ENCODE data around the gene SPI1.

Gene SPI1

GRCh38 chr11:47328449-47329390 lies 49.6 kb downstream of the SPI1 start:
- DNase-seq: peak in 2 of 3 donors; percentile 6 to 8
- Histone ChIP-seq H3K27me3 (replicated peaks in 2 of 5; ENCODE audit: control insufficient read depth in 4 of 5, insufficient read depth in 5 of 5, low read length in 4 of 5) (no peaks in the 10 kb centered on the region), H3K9me3 (ENCODE audit: control extremely low read depth in 1 of 5, control insufficient read depth in 4 of 5, insufficient read depth in 2 of 5, low read depth in 1 of 5, low read length in 4 of 5) (no peaks in the 10 kb centered on the region), H3K4me1 (ENCODE audit: control extremely low read depth in 1 of 4, control insufficient read depth in 4 of 4, insufficient read depth in 4 of 4, low read length in 3 of 4) (peaks cover 0 to 13% (median 6%) of the 10 kb centered on the region in 4 experiments), H3K4me3 (ENCODE audit: control insufficient read depth in 1 of 7, extremely low read depth in 1 of 7, insufficient read depth in 4 of 7, low read depth in 2 of 7, low read length in 6 of 7) (no peak overlapping the region), H3K36me3 (ENCODE audit: control insufficient read depth in 4 of 4, insufficient read depth in 4 of 4, low read length in 3 of 4) (peaks cover 0 to 58% (median 14%) of the 10 kb centered on the region in 4 experiments), H3K27ac (ENCODE audit: insufficient read depth in 1 of 2, low read depth in 1 of 2, low read length in 2 of 2, poor library complexity in 1 of 2, severe bottlenecking in 2 of 2) (no peak overlapping the region)
- CTCF ChIA-PET: interaction anchor here (1.0 to 2.2 kb wide), 2 partner anchors 8 to 126 kb away, joined by 5 read pairs; no protein-coding TSS in a partner anchor
- WGBS (ENCODE audit: insufficient coverage): 97% methylated on average over 26 of the region's 29 CpGs
- POLR2A ChIA-PET: no interaction called here

GRCh38 chr11:47327949-47328348 lies 50.4 kb downstream of the SPI1 start:
- POLR2A ChIA-PET: no interaction called here
- Histone ChIP-seq H3K4me3 (ENCODE audit: control insufficient read depth in 1 of 7, extremely low read depth in 1 of 7, insufficient read depth in 4 of 7, low read depth in 2 of 7, low read length in 6 of 7) (no peak overlapping the region), H3K9me3 (ENCODE audit: control extremely low read depth in 1 of 5, control insufficient read depth in 4 of 5, insufficient read depth in 2 of 5, low read depth in 1 of 5, low read length in 4 of 5) (no peaks in the 10 kb centered on the region), H3K27me3 (replicated peaks in 2 of 5; ENCODE audit: control insufficient read depth in 4 of 5, insufficient read depth in 5 of 5, low read length in 4 of 5) (no peaks in the 10 kb centered on the region), H3K4me1 (ENCODE audit: control extremely low read depth in 1 of 4, control insufficient read depth in 4 of 4, insufficient read depth in 4 of 4, low read length in 3 of 4) (peaks cover 0 to 13% (median 6%) of the 10 kb centered on the region in 4 experiments), H3K27ac (ENCODE audit: insufficient read depth in 1 of 2, low read depth in 1 of 2, low read length in 2 of 2, poor library complexity in 1 of 2, severe bottlenecking in 2 of 2) (no peak overlapping the region), H3K36me3 (ENCODE audit: control insufficient read depth in 4 of 4, insufficient read depth in 4 of 4, low read length in 3 of 4) (peaks cover 0 to 58% (median 15%) of the 10 kb centered on the region in 4 experiments)
- DNase-seq: no peak
- WGBS (ENCODE audit: insufficient coverage): 98% methylated on average over 4 of the region's 5 CpGs
- CTCF ChIA-PET: interaction anchor here (1.0 kb wide), 1 partner anchor 9 kb away, joined by 5 read pairs; no protein-coding TSS in a partner anchor

- peaks cover 0 to 13% (median 6%) of the 10 kb centered on the region in 4 experiments for H3K4me1 ChIP-seq (ENCODE audit: control extremely low read depth in 1 of 4, control insufficient read depth in 4 of 4, insufficient read depth in 4 of 4, low read length in 3 of 4)
- H3K9me3 ChIP-seq (ENCODE audit: control extremely low read depth in 1 of 5, control insufficient read depth in 4 of 5, insufficient read depth in 2 of 5, low read depth in 1 of 5, low read length in 4 of 5): no peaks in the 10 kb centered on the region
- H3K27ac ChIP-seq (ENCODE audit: insufficient read depth in 1 of 2, low read depth in 1 of 2, low read length in 2 of 2, poor library complexity in 1 of 2, severe bottlenecking in 2 of 2): no peak overlapping the region
- H3K36me3 ChIP-seq (ENCODE audit: control insufficient read depth in 4 of 4, insufficient read depth in 4 of 4, low read length in 3 of 4): peaks cover 2 to 61% (median 15%) of the 10 kb centered on the region in 4 experiments
- 95% methylated on average over 12 of the region's 13 CpGs for WGBS (ENCODE audit: insufficient coverage)
- ChIA-PET CTCF (interaction anchor here (0.9 to 1.8 kb wide), 4 partner anchors 21 to 87 kb away, joined by 3 to 4 read pairs (median 4); no protein-coding TSS in a partner anchor), POLR2A (interaction anchor here (0.5 kb wide), 1 partner anchor 131 kb away, joined by 6 read pairs; no protein-coding TSS in a partner anchor)
- no peak overlapping the region for H3K4me3 ChIP-seq (ENCODE audit: control insufficient read depth in 1 of 7, extremely low read depth in 1 of 7, insufficient read depth in 4 of 7, low read depth in 2 of 7, low read length in 6 of 7)
- no peaks in the 10 kb centered on the region for H3K27me3 ChIP-seq (replicated peaks in 2 of 5; ENCODE audit: control insufficient read depth in 4 of 5, insufficient read depth in 5 of 5, low read length in 4 of 5)
- no peak for DNase-seq
Observed at GRCh38 chr11:47327025-47327424, 51.3 kb downstream of the SPI1 start.

- no peak for DNase-seq
Observed at GRCh38 chr11:47326198-47326597, 52.1 kb downstream of the SPI1 start.

GRCh38 chr11:47325271-47326041 lies 52.9 kb downstream of the SPI1 start:
- H3K27me3 ChIP-seq (replicated peaks in 2 of 5; ENCODE audit: control insufficient read depth in 4 of 5, insufficient read depth in 5 of 5, low read length in 4 of 5): no peaks in the 10 kb centered on the region
- DNase-seq: peak; percentile 37 to 62 (median 57)
- peaks cover 0 to 13% (median 6%) of the 10 kb centered on the region in 4 experiments for H3K4me1 ChIP-seq (ENCODE audit: control extremely low read depth in 1 of 4, control insufficient read depth in 4 of 4, insufficient read depth in 4 of 4, low read length in 3 of 4)
- H3K36me3 ChIP-seq (ENCODE audit: control insufficient read depth in 4 of 4, insufficient read depth in 4 of 4, low read length in 3 of 4): peaks cover 9 to 64% (median 26%) of the 10 kb centered on the region in 4 experiments
- ChIA-PET CTCF (interaction anchor here (0.8 to 1.8 kb wide), 11 partner anchors 11 to 128 kb away, joined by 3 to 8 read pairs (median 4); no protein-coding TSS in a partner anchor), POLR2A (interaction anchor here (0.6 kb wide), 1 partner anchor 11 kb away, joined by 3 read pairs; no protein-coding TSS in a partner anchor)
- 31% methylated on average over 13 of the region's 15 CpGs for WGBS (ENCODE audit: insufficient coverage)
- H3K27ac ChIP-seq (ENCODE audit: insufficient read depth in 1 of 2, low read depth in 1 of 2, low read length in 2 of 2, poor library complexity in 1 of 2, severe bottlenecking in 2 of 2): peak overlapping the region in 1 of 2 experiments; percentile 43
- H3K4me3 ChIP-seq (ENCODE audit: control insufficient read depth in 1 of 7, extremely low read depth in 1 of 7, insufficient read depth in 4 of 7, low read depth in 2 of 7, low read length in 6 of 7): no peak overlapping the region
- no peaks in the 10 kb centered on the region for H3K9me3 ChIP-seq (ENCODE audit: control extremely low read depth in 1 of 5, control insufficient read depth in 4 of 5, insufficient read depth in 2 of 5, low read depth in 1 of 5, low read length in 4 of 5)

More at GRCh38 chr11:47326198-47326597, 52.1 kb downstream of the SPI1 start:
- no peaks in the 10 kb centered on the region for H3K9me3 ChIP-seq (ENCODE audit: control extremely low read depth in 1 of 5, control insufficient read depth in 4 of 5, insufficient read depth in 2 of 5, low read depth in 1 of 5, low read length in 4 of 5)
- no peaks in the 10 kb centered on the region for H3K27me3 ChIP-seq (replicated peaks in 2 of 5; ENCODE audit: control insufficient read depth in 4 of 5, insufficient read depth in 5 of 5, low read length in 4 of 5)
- peaks cover 0 to 13% (median 6%) of the 10 kb centered on the region in 4 experiments for H3K4me1 ChIP-seq (ENCODE audit: control extremely low read depth in 1 of 4, control insufficient read depth in 4 of 4, insufficient read depth in 4 of 4, low read length in 3 of 4)
- H3K36me3 ChIP-seq (ENCODE audit: control insufficient read depth in 4 of 4, insufficient read depth in 4 of 4, low read length in 3 of 4): peaks cover 6 to 67% (median 21%) of the 10 kb centered on the region in 4 experiments
- 86% methylated on average over 5 of the region's 12 CpGs for WGBS (ENCODE audit: insufficient coverage)
- H3K4me3 ChIP-seq (ENCODE audit: control insufficient read depth in 1 of 7, extremely low read depth in 1 of 7, insufficient read depth in 4 of 7, low read depth in 2 of 7, low read length in 6 of 7): no peak overlapping the region
- H3K27ac ChIP-seq (ENCODE audit: insufficient read depth in 1 of 2, low read depth in 1 of 2, low read length in 2 of 2, poor library complexity in 1 of 2, severe bottlenecking in 2 of 2): no peak overlapping the region
- ChIA-PET CTCF (interaction anchor here (0.9 to 1.8 kb wide), 9 partner anchors 17 to 88 kb away, joined by 3 to 4 read pairs (median 3); no protein-coding TSS in a partner anchor), POLR2A (interaction anchor here (0.6 kb wide), 1 partner anchor 10 kb away, joined by 3 read pairs; no protein-coding TSS in a partner anchor)

GRCh38 chr11:47324520-47324919 lies 53.8 kb downstream of the SPI1 start:
- Histone ChIP-seq H3K4me1 (ENCODE audit: control extremely low read depth in 1 of 4, control insufficient read depth in 4 of 4, insufficient read depth in 4 of 4, low read length in 3 of 4) (peaks cover 0 to 13% (median 6%) of the 10 kb centered on the region in 4 experiments), H3K4me3 (ENCODE audit: control insufficient read depth in 1 of 7, extremely low read depth in 1 of 7, insufficient read depth in 4 of 7, low read depth in 2 of 7, low read length in 6 of 7) (no peak overlapping the region), H3K9me3 (ENCODE audit: control extremely low read depth in 1 of 5, control insufficient read depth in 4 of 5, insufficient read depth in 2 of 5, low read depth in 1 of 5, low read length in 4 of 5) (no peaks in the 10 kb centered on the region), H3K27me3 (replicated peaks in 2 of 5; ENCODE audit: control insufficient read depth in 4 of 5, insufficient read depth in 5 of 5, low read length in 4 of 5) (no peaks in the 10 kb centered on the region), H3K36me3 (ENCODE audit: control insufficient read depth in 4 of 4, insufficient read depth in 4 of 4, low read length in 3 of 4) (peaks cover 9 to 57% (median 25%) of the 10 kb centered on the region in 4 experiments), H3K27ac (ENCODE audit: insufficient read depth in 1 of 2, low read depth in 1 of 2, low read length in 2 of 2, poor library complexity in 1 of 2, severe bottlenecking in 2 of 2) (no peak overlapping the region)
- 93% methylated on average over 8 of the region's 12 CpGs for WGBS (ENCODE audit: insufficient coverage)
- no peak for DNase-seq
- ChIA-PET CTCF (interaction anchor here (0.8 to 1.8 kb wide), 4 partner anchors 18 to 129 kb away, joined by 4 to 8 read pairs (median 4); no protein-coding TSS in a partner anchor), POLR2A (no interaction called here)

All from common myeloid progenitor, CD34-positive (primary cell).